Ammon's horn (tissue), 1 donor: ENCODE measurements around the gene ILK.

Source experiments
- DNase-seq: peaks from one replicate; pipeline ENCODE4 v3.0.0-alpha.2; 2016; ENCODE audit warnings: low spot score

The ILK gene

GRCh38 chr11:6656936-6657335, 53.4 kb downstream of the ILK start:
- DNase-seq, result no peak

GRCh38 chr11:6657346-6657745, 53.8 kb downstream of the ILK start:
- no peak for DNase-seq

GRCh38 chr11:6658647-6659046, 55.1 kb downstream of the ILK start:
- no peak for DNase-seq
